ENCODE data around the gene ZNF699. TPM values are rescaled to one million over a fixed set of nuclear protein-coding genes. Genes with fewer than 3 reads are reported as not detected.

The ZNF699 gene
- 5.2 TPM for total RNA-seq
- 1 to 10 TPM; 1.7 to 4.7 (median 3.6) TPM for polyA plus RNA-seq (ENCODE audit: insufficient read depth in 1 of 8, insufficient read length in 8 of 8, low replicate concordance in 1 of 8)
- long read RNA-seq, donor 1, result 0 reads
- long read RNA-seq, donor 2, result 0 reads
- long read RNA-seq, donor 3, partial matches to known transcripts, result 11 of 11 reads
- long read RNA-seq, donor 3, other reads (novel, unspliced or antisense), result 0 of 11 reads
- long read RNA-seq, donor 4, result 0 reads
- long read RNA-seq, donor 5, result 0 reads
- long read RNA-seq, donor 6, result 0 reads
- long read RNA-seq, donor 7, result 0 reads
- long read RNA-seq, donor 8, partial matches to known transcripts, result 0 of 3 reads
- long read RNA-seq, donor 8, other reads (novel, unspliced or antisense), result 0 of 3 reads
- long read RNA-seq, donor 9, result 0 reads
- long read RNA-seq, donor 10, result 0 reads
- long read RNA-seq, donor 11, result 0 reads

- no peaks in the 10 kb centered on the region for H3K9me3 ChIP-seq (replicated peaks; ENCODE audit: control insufficient read depth, low read depth, low read length)
- under 1% methylated on average over 58 of the region's 63 CpGs for WGBS (ENCODE audit: insufficient coverage)
- peaks cover 2% of the 10 kb centered on the region for H3K4me1 ChIP-seq (ENCODE audit: control insufficient read depth, insufficient read depth, low read length)
- H3K27ac ChIP-seq (ENCODE audit: low read length), result peak within 1 kb of the TSS; percentile 85
- no peaks in the 10 kb centered on the region for H3K27me3 ChIP-seq (ENCODE audit: control insufficient read depth, insufficient read depth, low read length)
- H3K4me3 ChIP-seq (ENCODE audit: low read length), result peak within 1 kb of the TSS; percentile 51
- H3K36me3 ChIP-seq (ENCODE audit: control insufficient read depth, insufficient read depth, low read length), result peaks cover 1% of the 10 kb centered on the region
- peak; percentile 99 for DNase-seq
Observed at GRCh38 chr19:9309139-9309973, at the start of gene ZNF699. ZNF699 (minus strand) TSS chr19:9309838; CDS start chr19:9305119, 4,719 bp downstream.

- H3K36me3 ChIP-seq (ENCODE audit: control insufficient read depth, insufficient read depth, low read length), result peaks cover 11% of the 10 kb centered on the region
- peaks cover 56% of the 10 kb centered on the region for H3K9me3 ChIP-seq (replicated peaks; ENCODE audit: control insufficient read depth, low read depth, low read length)
- H3K4me1 ChIP-seq (ENCODE audit: control insufficient read depth, insufficient read depth, low read length), result no peaks in the 10 kb centered on the region
- H3K27me3 ChIP-seq (ENCODE audit: control insufficient read depth, insufficient read depth, low read length), result no peaks in the 10 kb centered on the region
- H3K4me3 ChIP-seq (ENCODE audit: low read length), result no peak overlapping the region
- DNase-seq, result peak; percentile 2
- 54% methylated on average over 2 of the region's 2 CpGs for WGBS (ENCODE audit: insufficient coverage)
- no peak overlapping the region for H3K27ac ChIP-seq (ENCODE audit: low read length)
Observed at GRCh38 chr19:9354651-9355050, 45.0 kb upstream of the ZNF699 start.

- peaks cover 11% of the 10 kb centered on the region for H3K36me3 ChIP-seq (ENCODE audit: control insufficient read depth, insufficient read depth, low read length)
- peaks cover 57% of the 10 kb centered on the region for H3K9me3 ChIP-seq (replicated peaks; ENCODE audit: control insufficient read depth, low read depth, low read length)
- H3K4me1 ChIP-seq (ENCODE audit: control insufficient read depth, insufficient read depth, low read length), result no peaks in the 10 kb centered on the region
- H3K27ac ChIP-seq (ENCODE audit: low read length), result no peak overlapping the region
- H3K4me3 ChIP-seq (ENCODE audit: low read length), result no peak overlapping the region
- DNase-seq, result no peak
- no peaks in the 10 kb centered on the region for H3K27me3 ChIP-seq (ENCODE audit: control insufficient read depth, insufficient read depth, low read length)
Observed at GRCh38 chr19:9353011-9353410, 43.4 kb upstream of the ZNF699 start.

- Histone ChIP-seq H3K4me3 (ENCODE audit: low read length) (no peak overlapping the region), H3K36me3 (ENCODE audit: control insufficient read depth, insufficient read depth, low read length) (peaks cover 6% of the 10 kb centered on the region), H3K4me1 (ENCODE audit: control insufficient read depth, insufficient read depth, low read length) (no peaks in the 10 kb centered on the region), H3K9me3 (replicated peaks; ENCODE audit: control insufficient read depth, low read depth, low read length) (peaks cover 56% of the 10 kb centered on the region), H3K27me3 (ENCODE audit: control insufficient read depth, insufficient read depth, low read length) (no peaks in the 10 kb centered on the region), H3K27ac (ENCODE audit: low read length) (no peak overlapping the region)
- DNase-seq, result no peak
- no CpG with 5 or more reads among the region's 2 CpGs for WGBS (ENCODE audit: insufficient coverage)
Observed at GRCh38 chr19:9352505-9352904, 42.9 kb upstream of the ZNF699 start.

GRCh38 chr19:9348671-9349070 lies 39.0 kb upstream of the ZNF699 start:
- no peak overlapping the region for H3K4me3 ChIP-seq (ENCODE audit: low read length)
- H3K4me1 ChIP-seq (ENCODE audit: control insufficient read depth, insufficient read depth, low read length), result no peaks in the 10 kb centered on the region
- peaks cover 59% of the 10 kb centered on the region for H3K9me3 ChIP-seq (replicated peaks; ENCODE audit: control insufficient read depth, low read depth, low read length)
- WGBS (ENCODE audit: insufficient coverage), result 95% methylated on average over 21 of the region's 22 CpGs
- H3K27ac ChIP-seq (ENCODE audit: low read length), result no peak overlapping the region
- peaks cover 10% of the 10 kb centered on the region for H3K36me3 ChIP-seq (ENCODE audit: control insufficient read depth, insufficient read depth, low read length)
- DNase-seq, result no peak
- no peaks in the 10 kb centered on the region for H3K27me3 ChIP-seq (ENCODE audit: control insufficient read depth, insufficient read depth, low read length)

GRCh38 chr19:9348253-9348652 lies 38.6 kb upstream of the ZNF699 start:
- Histone ChIP-seq H3K36me3 (ENCODE audit: control insufficient read depth, insufficient read depth, low read length) (peaks cover 13% of the 10 kb centered on the region), H3K4me1 (ENCODE audit: control insufficient read depth, insufficient read depth, low read length) (no peaks in the 10 kb centered on the region), H3K27me3 (ENCODE audit: control insufficient read depth, insufficient read depth, low read length) (no peaks in the 10 kb centered on the region), H3K27ac (ENCODE audit: low read length) (no peak overlapping the region), H3K4me3 (ENCODE audit: low read length) (no peak overlapping the region), H3K9me3 (replicated peaks; ENCODE audit: control insufficient read depth, low read depth, low read length) (peaks cover 63% of the 10 kb centered on the region)
- no CpG with 5 or more reads among the region's 3 CpGs for WGBS (ENCODE audit: insufficient coverage)
- DNase-seq, result no peak

- no peak for DNase-seq
- Histone ChIP-seq H3K36me3 (ENCODE audit: control insufficient read depth, insufficient read depth, low read length) (peaks cover 24% of the 10 kb centered on the region), H3K4me1 (ENCODE audit: control insufficient read depth, insufficient read depth, low read length) (no peaks in the 10 kb centered on the region), H3K27me3 (ENCODE audit: control insufficient read depth, insufficient read depth, low read length) (no peaks in the 10 kb centered on the region), H3K9me3 (replicated peaks; ENCODE audit: control insufficient read depth, low read depth, low read length) (peaks cover 72% of the 10 kb centered on the region), H3K4me3 (ENCODE audit: low read length) (no peak overlapping the region), H3K27ac (ENCODE audit: low read length) (no peak overlapping the region)
- no CpG with 5 or more reads among the region's 2 CpGs for WGBS (ENCODE audit: insufficient coverage)
Observed at GRCh38 chr19:9345005-9345404, 35.4 kb upstream of the ZNF699 start.

- Histone ChIP-seq H3K9me3 (replicated peaks; ENCODE audit: control insufficient read depth, low read depth, low read length) (peaks cover 74% of the 10 kb centered on the region), H3K4me1 (ENCODE audit: control insufficient read depth, insufficient read depth, low read length) (no peaks in the 10 kb centered on the region), H3K27ac (ENCODE audit: low read length) (no peak overlapping the region), H3K36me3 (ENCODE audit: control insufficient read depth, insufficient read depth, low read length) (peaks cover 28% of the 10 kb centered on the region), H3K27me3 (ENCODE audit: control insufficient read depth, insufficient read depth, low read length) (no peaks in the 10 kb centered on the region), H3K4me3 (ENCODE audit: low read length) (no peak overlapping the region)
- no CpG with 5 or more reads among the region's 6 CpGs for WGBS (ENCODE audit: insufficient coverage)
- DNase-seq, result no peak
Observed at GRCh38 chr19:9342610-9343304, 33.1 kb upstream of the ZNF699 start.

- H3K4me3 ChIP-seq (ENCODE audit: low read length), result no peak overlapping the region
- no peak for DNase-seq
- peaks cover 23% of the 10 kb centered on the region for H3K36me3 ChIP-seq (ENCODE audit: control insufficient read depth, insufficient read depth, low read length)
- H3K27ac ChIP-seq (ENCODE audit: low read length), result no peak overlapping the region
- H3K9me3 ChIP-seq (replicated peaks; ENCODE audit: control insufficient read depth, low read depth, low read length), result peaks cover 53% of the 10 kb centered on the region
- no peaks in the 10 kb centered on the region for H3K27me3 ChIP-seq (ENCODE audit: control insufficient read depth, insufficient read depth, low read length)
- no peaks in the 10 kb centered on the region for H3K4me1 ChIP-seq (ENCODE audit: control insufficient read depth, insufficient read depth, low read length)
Observed at GRCh38 chr19:9329999-9330398, 20.4 kb upstream of the ZNF699 start.

GRCh38 chr19:9324584-9324962 lies 14.9 kb upstream of the ZNF699 start:
- Histone ChIP-seq H3K27me3 (ENCODE audit: control insufficient read depth, insufficient read depth, low read length) (no peaks in the 10 kb centered on the region), H3K4me3 (ENCODE audit: low read length) (peak overlapping the region; percentile 82), H3K9me3 (replicated peaks; ENCODE audit: control insufficient read depth, low read depth, low read length) (peaks cover 22% of the 10 kb centered on the region), H3K36me3 (ENCODE audit: control insufficient read depth, insufficient read depth, low read length) (peaks cover 10% of the 10 kb centered on the region), H3K4me1 (ENCODE audit: control insufficient read depth, insufficient read depth, low read length) (peaks cover 6% of the 10 kb centered on the region), H3K27ac (ENCODE audit: low read length) (peak overlapping the region; percentile 98)
- WGBS (ENCODE audit: insufficient coverage), result 19% methylated on average over 4 of the region's 9 CpGs
- DNase-seq, result no peak
